CD4-positive, alpha-beta T cell treated with Interleukin-10 for 1 hour (primary cell): ENCODE data around the gene RRH.
"Not testable (repeated sequence)": the region's sequence is repeated elsewhere in the genome, so short reads cannot be mapped to it uniquely, and the experiment has no call there.

Experiments
- DNase-seq: peaks from one replicate; pipeline ENCODE4 v3.0.0-alpha.2; 2020

The RRH gene

DNA sequence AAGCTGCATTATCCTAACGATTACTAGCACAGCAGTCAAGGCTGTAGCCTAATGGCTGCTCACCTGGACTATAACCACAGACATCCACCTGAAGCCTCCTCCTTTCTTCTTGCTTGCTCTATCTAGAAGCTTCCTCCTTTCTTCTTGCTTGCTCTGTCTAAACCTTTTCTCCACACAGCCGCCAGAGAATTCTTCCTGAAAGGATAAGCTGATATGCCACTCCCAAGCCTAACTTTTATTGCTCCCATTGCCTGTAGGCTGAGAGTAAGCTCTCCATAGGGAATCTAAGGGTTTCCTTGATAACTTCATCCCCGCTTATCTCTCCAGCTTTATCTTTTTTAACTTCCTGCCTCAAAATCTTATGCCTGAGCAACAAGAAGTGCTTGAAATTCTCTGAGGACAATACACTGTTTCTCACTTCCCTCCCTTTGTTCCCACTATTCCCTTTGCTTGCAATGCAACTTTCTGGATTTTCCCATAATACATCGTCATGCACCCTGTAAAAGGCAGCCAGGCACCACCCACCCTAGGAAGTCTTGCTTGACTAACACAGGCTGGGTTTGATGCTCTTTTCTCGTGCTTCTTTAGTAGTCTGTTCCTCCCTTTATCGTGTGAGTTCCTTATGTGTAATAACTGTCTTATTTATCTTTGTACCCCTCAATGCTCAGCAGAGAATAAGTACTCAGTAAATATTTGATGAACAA is 18.8 kb downstream of the RRH start:
- DNase-seq, result no peak

GRCh38 chr4:109847896-109848442 is 20.2 kb downstream of the RRH start, which contains the start of gene LRIT3:
TSS of gene LRIT3 (plus strand) at chr4:109848107. CDS start at chr4:109848202, 95 bp downstream.
- DNase-seq, result no peak

- no peak for DNase-seq
Observed at GRCh38 chr4:109848501-109848900, 20.7 kb downstream of the RRH start.

DNA sequence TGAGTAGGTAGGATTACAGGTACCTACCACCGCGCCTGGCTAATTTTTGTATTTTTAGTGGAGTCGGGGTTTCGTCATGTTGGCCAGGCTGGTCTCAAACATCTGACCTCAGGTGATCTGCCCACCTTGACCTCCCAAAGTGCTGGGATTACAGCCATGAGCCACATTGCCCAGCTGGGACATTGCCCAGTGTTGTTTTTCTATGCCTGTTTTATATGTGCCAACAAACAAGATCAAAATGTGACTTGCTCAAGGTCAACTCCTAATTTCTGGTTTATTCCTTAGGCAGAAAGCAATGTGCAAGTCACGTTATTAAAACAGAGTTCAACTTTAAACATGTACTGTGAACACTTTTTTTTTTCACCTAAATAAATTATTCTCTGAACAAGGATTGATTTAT is 22.8 kb downstream of the RRH start:
- DNase-seq, result no peak

- DNase-seq, result not testable (repeated sequence)
Observed at GRCh38 chr4:109859426-109860300, 31.9 kb downstream of the RRH start.

GRCh38 chr4:109861271-109861670 is 33.5 kb downstream of the RRH start:
- DNase-seq, result no peak

DNA sequence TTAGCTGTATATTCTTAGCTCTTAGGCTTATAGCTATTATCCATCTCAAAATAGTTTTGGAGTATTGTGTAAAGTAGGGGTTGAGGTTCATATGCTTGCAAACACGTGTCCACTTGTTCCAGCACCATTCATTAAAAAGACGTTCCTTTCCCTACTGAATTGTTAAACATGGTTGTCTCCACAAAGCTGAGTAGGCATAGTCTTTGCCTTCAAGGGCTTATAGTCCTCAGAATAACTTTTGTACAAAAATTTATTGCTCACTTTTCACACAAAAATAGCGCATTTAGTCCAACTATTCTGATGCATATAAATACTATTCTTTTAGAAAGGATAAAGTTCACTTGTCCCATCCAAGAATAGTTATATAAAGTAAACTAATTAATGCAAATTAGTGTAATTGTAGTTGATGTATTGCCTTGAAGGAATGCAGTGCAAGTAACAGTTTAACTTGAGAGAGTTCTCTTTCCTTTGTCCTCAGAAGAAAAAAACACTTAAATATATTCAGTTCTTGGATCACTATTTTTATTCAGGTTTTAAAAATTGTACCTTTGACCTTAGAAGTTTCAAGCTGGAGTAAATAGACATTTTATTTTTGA is 34.2 kb downstream of the RRH start:
- no peak for DNase-seq

- no peak for DNase-seq
Observed at GRCh38 chr4:109864134-109864533, 36.4 kb downstream of the RRH start.

DNA sequence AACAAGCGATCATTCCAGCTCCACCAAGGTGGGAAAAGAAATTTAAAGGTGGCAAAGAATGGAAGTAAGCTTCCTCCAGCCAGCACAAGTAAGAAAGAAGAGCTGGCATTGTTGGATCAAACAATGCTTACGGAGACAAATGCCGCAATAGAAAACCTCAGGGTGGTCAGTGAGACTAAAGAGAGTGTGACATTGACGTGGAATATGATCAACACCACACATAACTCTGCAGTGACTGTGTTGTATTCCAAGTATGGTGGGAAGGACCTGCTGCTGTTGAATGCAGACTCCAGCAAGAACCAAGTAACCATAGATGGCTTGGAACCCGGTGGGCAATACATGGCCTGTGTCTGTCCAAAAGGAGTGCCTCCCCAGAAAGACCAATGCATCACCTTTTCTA is 42.3 kb downstream of the RRH start:
- no peak for DNase-seq

GRCh38 chr4:109872065-109872464 is 44.3 kb downstream of the RRH start:
- no peak for DNase-seq

- DNase-seq, result no peak
Observed at GRCh38 chr4:109872950-109873656, 45.3 kb downstream of the RRH start.

GRCh38 chr4:109873791-109874514 is 46.2 kb downstream of the RRH start:
- no peak for DNase-seq

- no peak for DNase-seq
Observed at GRCh38 chr4:109875106-109875505, 47.3 kb downstream of the RRH start.

DNA sequence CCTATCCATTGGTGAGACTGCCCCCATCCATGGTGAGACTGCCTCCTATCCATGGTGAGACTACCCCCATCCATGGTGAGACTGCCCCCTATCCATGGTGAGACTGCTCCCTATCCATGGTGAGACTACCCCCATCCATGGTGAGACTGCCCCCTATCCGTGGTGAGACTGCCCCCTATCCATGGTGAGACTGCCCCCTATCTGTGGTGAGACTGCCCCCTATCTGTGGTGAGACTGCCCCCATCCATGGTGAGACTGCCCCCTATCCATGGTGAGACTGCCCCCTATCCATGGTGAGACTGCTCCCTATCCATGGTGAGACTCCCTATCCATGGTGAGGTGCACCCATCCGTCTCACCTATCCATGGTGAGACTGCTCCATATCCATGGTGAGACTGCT is 47.8 kb downstream of the RRH start:
- not testable (repeated sequence) for DNase-seq

GRCh38 chr4:109876634-109877265 is 49.0 kb downstream of the RRH start:
- no peak for DNase-seq

- no peak for DNase-seq
Observed at GRCh38 chr4:109877400-109877799, 49.6 kb downstream of the RRH start.

GRCh38 chr4:109878355-109878754 is 50.6 kb downstream of the RRH start:
- DNase-seq, result no peak

DNA sequence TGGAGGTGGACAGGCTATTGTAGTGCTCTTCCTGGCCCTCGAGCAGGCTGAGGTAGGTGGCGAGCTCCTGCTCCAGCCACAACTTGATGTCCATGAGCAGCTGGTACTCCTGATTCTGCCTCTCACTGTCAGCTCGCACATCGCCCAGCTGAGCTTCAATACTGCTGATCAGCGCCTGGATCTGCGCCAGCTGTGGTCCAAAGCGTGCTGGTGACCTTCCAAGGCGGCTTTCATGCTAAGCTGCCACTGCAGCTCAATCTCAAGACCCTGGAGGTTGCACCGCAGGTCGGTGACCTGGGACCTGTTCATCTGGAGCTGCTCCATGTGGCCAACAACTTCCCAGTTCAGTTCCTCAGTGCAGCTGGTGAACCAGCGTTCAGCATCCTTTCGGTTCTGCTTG is 51.3 kb downstream of the RRH start:
- DNase-seq, result no peak

- no peak for DNase-seq
Observed at GRCh38 chr4:109879636-109880314, 52.0 kb downstream of the RRH start.

DNA sequence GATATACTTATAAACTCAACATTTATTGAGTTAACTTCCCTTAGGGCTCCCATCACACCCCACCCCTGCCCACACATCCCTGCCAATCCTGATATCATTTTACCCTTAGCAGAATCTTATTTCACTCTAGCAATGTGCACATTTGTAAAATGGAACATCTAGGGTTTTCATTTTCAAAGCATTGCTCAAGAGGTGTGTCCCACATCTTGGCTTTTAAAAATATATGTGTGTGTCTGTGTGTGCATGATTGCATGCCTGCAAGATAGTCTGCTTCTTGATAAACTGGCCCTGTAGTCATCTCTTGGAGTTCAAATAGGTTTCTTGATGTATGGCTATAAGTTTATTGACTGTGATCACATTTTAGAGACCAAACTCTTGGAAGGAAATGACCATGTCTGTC is 58.5 kb downstream of the RRH start:
- no peak for DNase-seq

- DNase-seq, result no peak
Observed at GRCh38 chr4:109887071-109887470, 59.3 kb downstream of the RRH start.
